ENCODE results near the gene GXYLT1. TPM values are rescaled to one million over a fixed set of nuclear protein-coding genes. Genes with fewer than 3 reads are reported as not detected.

Gene GXYLT1
- polyA plus RNA-seq, 1 of the 3 experiments (the other 2 are of a cell fraction) = 5.0 TPM

- DNase-seq = no peak
- ChIA-PET POLR2A (no interaction called here), CTCF (interaction anchor here (0.8 kb wide), 1 partner anchor 434 kb away, joined by 3 read pairs; no protein-coding TSS in a partner anchor)
- Histone ChIP-seq H3K79me2 (ENCODE audit: insufficient read depth) (peaks cover 89% of the 10 kb centered on the region), H3K9ac (no peak overlapping the region), H3K4me2 (no peak overlapping the region), H3K4me3 (ENCODE audit: low read depth in 2 of 2, low read length in 1 of 2) (no peak overlapping the region), H3F3A (replicated peaks; ENCODE audit: insufficient read depth) (peaks cover 21% of the 10 kb centered on the region), H2AFZ (ENCODE audit: low read depth) (no peak overlapping the region), H3K4me1 (ENCODE audit: control insufficient read depth in 1 of 2, insufficient read depth in 2 of 2, low read depth in 1 of 2, low read length in 1 of 2) (peaks cover 5 to 16% of the 10 kb centered on the region in 2 experiments; a peak in 2 of 4 replicates), H3K27ac (ENCODE audit: low read depth in 2 of 2, low read length in 1 of 2) (peak overlapping the region in 1 of 2 experiments; percentile 41; a peak in 1 of 4 replicates), H3K9me2 (no peaks in the 10 kb centered on the region), H3K36me3 (replicated peaks in 1 of 2; ENCODE audit: control insufficient read depth in 1 of 2, insufficient read depth in 2 of 2, low read length in 1 of 2) (no peaks in the 10 kb centered on the region), H4K20me1 (ENCODE audit: insufficient read depth) (peaks cover 13% of the 10 kb centered on the region), H3K27me3 (ENCODE audit: insufficient read depth) (no peaks in the 10 kb centered on the region), H3K9me3 (no peaks in the 10 kb centered on the region)
- WGBS (ENCODE audit: low lambda C conversion rate) = 75% methylated on average over 3 of the region's 3 CpGs
- TF ChIP-seq FOSL2 (IDR thresholded peaks at IDR 0.05; ENCODE audit: borderline replicate concordance, low read depth) (peak; percentile 28; the same call in 1 of the 2 replicates), USF2 (IDR thresholded peaks at IDR 0.05; ENCODE audit: borderline replicate concordance, low read depth, low read length) (no peak)
Observed at GRCh38 chr12:42135259-42135814, 9.3 kb downstream of the GXYLT1 start.

- peak overlapping the region in 1 of 2 experiments; percentile 48; a peak in 2 of 4 replicates for H3K27ac ChIP-seq (ENCODE audit: low read depth in 2 of 2, low read length in 1 of 2)
- H3K4me3 ChIP-seq (ENCODE audit: low read depth in 2 of 2, low read length in 1 of 2) = peak overlapping the region in 1 of 2 experiments; percentile 44; a peak in 3 of 4 replicates
Observed at GRCh38 chr12:42130672-42131402, 13.8 kb downstream of the GXYLT1 start.

More at GRCh38 chr12:42130672-42131402, 13.8 kb downstream of the GXYLT1 start:
- ChIA-PET CTCF (interaction anchor here (0.8 to 2.5 kb wide), 5 partner anchors 11 to 1151 kb away, joined by 3 to 13 read pairs (median 5); no protein-coding TSS in a partner anchor), POLR2A (no interaction called here)
- Histone ChIP-seq H3F3A (replicated peaks; ENCODE audit: insufficient read depth) (peaks cover 19% of the 10 kb centered on the region), H3K9me2 (no peaks in the 10 kb centered on the region), H3K79me2 (ENCODE audit: insufficient read depth) (peaks cover 80% of the 10 kb centered on the region), H3K9ac (peak overlapping the region; percentile 10; the same call in 1 of the 2 replicates), H3K4me2 (peak overlapping the region; percentile 63), H3K9me3 (no peaks in the 10 kb centered on the region), H3K4me1 (ENCODE audit: control insufficient read depth in 1 of 2, insufficient read depth in 2 of 2, low read depth in 1 of 2, low read length in 1 of 2) (peaks cover 5 to 22% of the 10 kb centered on the region in 2 experiments; a peak in 3 of 4 replicates), H2AFZ (ENCODE audit: low read depth) (no peak overlapping the region), H4K20me1 (ENCODE audit: insufficient read depth) (peaks cover 17% of the 10 kb centered on the region), H3K27me3 (ENCODE audit: insufficient read depth) (no peaks in the 10 kb centered on the region), H3K36me3 (replicated peaks in 1 of 2; ENCODE audit: control insufficient read depth in 1 of 2, insufficient read depth in 2 of 2, low read length in 1 of 2) (peaks cover 0 to 7% of the 10 kb centered on the region in 2 experiments)
- DNase-seq = no peak
- TF ChIP-seq MAX (IDR thresholded peaks at IDR 0.05; ENCODE audit: low read depth) (no peak), IRF3 (IDR thresholded peaks at IDR 0.05; ENCODE audit: low read depth, low read length) (no peak), FOSL2 (IDR thresholded peaks at IDR 0.05; ENCODE audit: borderline replicate concordance, low read depth) (peak; percentile 68; the same call in 1 of the 2 replicates), GATA2 (CRISPR knock-in tag; IDR thresholded peaks at IDR 0.05) (peak; percentile 10; the same call in 1 of the 2 replicates), JUND (IDR thresholded peaks at IDR 0.05) (peak; percentile 55), TCF12 (IDR thresholded peaks at IDR 0.05) (peak; percentile 41; the same call in 1 of the 2 replicates)
- WGBS (ENCODE audit: low lambda C conversion rate) = 22% methylated on average over 4 of the region's 4 CpGs
